Measurements from ENCODE around the gene GSTT2B. TPM values are rescaled to one million over a fixed set of nuclear protein-coding genes. Genes with fewer than 3 reads are reported as not detected.

GSTT2B gene
- total RNA-seq, 6 experiments from 2014 or later, result 31.4 to 39.2 (median 34.1) TPM

Other genes starting within 250 kb of the GSTT2B start
- 1 to 10 TPM; 6.0 to 7.0 (median 6.4) TPM for gene ZNF70, start 210.1 kb downstream of the GSTT2B start, total RNA-seq (2021; fragmentation: NEBNext Ultra II Directional; extraction: Animal tissue kit (Norgen Biotek cat#: 25700))
- gene VPREB3, start 206.8 kb downstream of the GSTT2B start, total RNA-seq (2021; fragmentation: NEBNext Ultra II Directional; extraction: Animal tissue kit (Norgen Biotek cat#: 25700)), result under 1 TPM in 2 of 6 experiments, not detected in 4; 0.33 to 0.57 TPM
- 1 to 10 TPM in 3 of 6 experiments, under 1 TPM in 3; 0.48 to 4.0 (median 1.1) TPM for gene C22orf15, start 198.2 kb downstream of the GSTT2B start, total RNA-seq (2021; fragmentation: NEBNext Ultra II Directional; extraction: Animal tissue kit (Norgen Biotek cat#: 25700))
- gene CHCHD10, start 193.2 kb downstream of the GSTT2B start, total RNA-seq (2021; fragmentation: NEBNext Ultra II Directional; extraction: Animal tissue kit (Norgen Biotek cat#: 25700)), result 100 to 1,000 TPM in 4 of 6 experiments, 10 to 100 TPM in 2; 89.3 to 117 (median 106) TPM
- 1 to 10 TPM; 1.7 to 3.6 (median 2.7) TPM for gene MMP11, start 188.3 kb downstream of the GSTT2B start, total RNA-seq (2021; fragmentation: NEBNext Ultra II Directional; extraction: Animal tissue kit (Norgen Biotek cat#: 25700))
- 100 to 1,000 TPM in 1 of 6 experiments, 10 to 100 TPM in 5; 91.5 to 101 (median 97.3) TPM for gene SMARCB1, start 174.2 kb downstream of the GSTT2B start, total RNA-seq (2021; fragmentation: NEBNext Ultra II Directional; extraction: Animal tissue kit (Norgen Biotek cat#: 25700))
- gene DERL3, start 122.2 kb downstream of the GSTT2B start, total RNA-seq (2021; fragmentation: NEBNext Ultra II Directional; extraction: Animal tissue kit (Norgen Biotek cat#: 25700)), result under 1 TPM; 0.21 to 0.88 (median 0.40) TPM
- 10 to 100 TPM in 4 of 6 experiments, 1 to 10 TPM in 2; 8.9 to 13.2 (median 10.5) TPM for gene SLC2A11, start 103.3 kb downstream of the GSTT2B start, total RNA-seq (2021; fragmentation: NEBNext Ultra II Directional; extraction: Animal tissue kit (Norgen Biotek cat#: 25700))
- gene MIF, start 66.8 kb downstream of the GSTT2B start, total RNA-seq (2021; fragmentation: NEBNext Ultra II Directional; extraction: Animal tissue kit (Norgen Biotek cat#: 25700)), result 100 to 1,000 TPM; 625 to 741 (median 699) TPM
- under 1 TPM; 0.26 to 0.66 (median 0.47) TPM for gene DDTL, start 5.7 kb upstream of the GSTT2B start, total RNA-seq (2021; fragmentation: NEBNext Ultra II Directional; extraction: Animal tissue kit (Norgen Biotek cat#: 25700))
- 100 to 1,000 TPM in 4 of 6 experiments, 10 to 100 TPM in 2; 96.1 to 120 (median 108) TPM for gene DDT, start 13.2 kb upstream of the GSTT2B start, total RNA-seq (2021; fragmentation: NEBNext Ultra II Directional; extraction: Animal tissue kit (Norgen Biotek cat#: 25700))
- gene GSTT2, start 18.9 kb upstream of the GSTT2B start, total RNA-seq (2021; fragmentation: NEBNext Ultra II Directional; extraction: Animal tissue kit (Norgen Biotek cat#: 25700)), result under 1 TPM in 5 of 6 experiments, not detected in 1; 0.38 to 0.64 (median 0.43) TPM
- not detected for gene GSTT4, start 44.3 kb upstream of the GSTT2B start, total RNA-seq (2021; fragmentation: NEBNext Ultra II Directional; extraction: Animal tissue kit (Norgen Biotek cat#: 25700))
- gene CABIN1, start 50.1 kb upstream of the GSTT2B start, total RNA-seq (2021; fragmentation: NEBNext Ultra II Directional; extraction: Animal tissue kit (Norgen Biotek cat#: 25700)), result 10 to 100 TPM; 39.0 to 54.1 (median 48.0) TPM
- gene SUSD2, start 220.3 kb upstream of the GSTT2B start, total RNA-seq (2021; fragmentation: NEBNext Ultra II Directional; extraction: Animal tissue kit (Norgen Biotek cat#: 25700)), result under 1 TPM; 0.11 to 0.24 (median 0.19) TPM